Motor neuron (in vitro differentiated cells): Measurements from ENCODE around the gene BORCS8. TPM values are rescaled to one million over a fixed set of nuclear protein-coding genes. Genes with fewer than 3 reads are reported as not detected.

Experiments used
- ATAC-seq, 8 experiments: fragments of 200-7000 bp; cut with Tn5 transposase; replicated peaks in 6 of 8; 2 replicates each; pipeline ENCODE4 v1.8.0; 2021; ENCODE audit warnings: mild to moderate bottlenecking in 8 of 8, moderate library complexity in 8 of 8
- H3K27ac ChIP-seq, 2 donors: fragments of 250-450 bp; sonication (Bioruptor Pico); 2 replicates each; pipeline ENCODE4 v1.9.0; 2021; ENCODE audit warnings: antibody characterized with exemption in 2 of 2, mild to moderate bottlenecking in 2 of 2, moderate library complexity in 1 of 2
- H3K4me1 ChIP-seq, 2 donors: fragments of 250-450 bp; sonication (Bioruptor Pico); replicated peaks in 1 of 2; 2 replicates each; pipeline ENCODE4 v1.6.1; 2021; ENCODE audit warnings: antibody characterized with exemption in 2 of 2, mild to moderate bottlenecking in 2 of 2, moderate library complexity in 1 of 2
- H3K4me3 ChIP-seq, 5 donors: fragments of 250-450 bp; sonication (Bioruptor Pico); 2 replicates each; pipeline ENCODE4 v1.9.0; 2021; ENCODE audit warnings: antibody characterized with exemption in 5 of 5, mild to moderate bottlenecking in 5 of 5, moderate library complexity in 4 of 5
- WGBS, 10 experiments: fragments of 450-650 bp; shearing (Covaris generic); methylation state at CpG; one replicate each; pipeline ENCODE4 v1.0.0; 2022; 5-methylcytosine and 5-hydroxymethylcytosine counted together
- in situ Hi-C, 9 experiments: fragments of 400-800 bp; cut with MboI; loops; one replicate each; pipeline ENCODE4 v1.15.0; 2021; ENCODE audit warnings: low sequenced_read_pairs in 9 of 9, low pct_unique_long_range_greater_than_20kb in 2 of 9; ENCODE audit not compliant: unreplicated experiment in 9 of 9
- total RNA-seq, 8 experiments: library from RNA; unstranded; fragments of 300-600 nt; gene quantifications; 2 replicates each; pipeline versions ENCODE4 v1.2.3 to v1.2.4, GENCODE V29; 2022

Gene BORCS8
- total RNA-seq, 8 experiments from 2014 or later, result 15.3 to 25.8 (median 19.8) TPM

GRCh38 chr19:19211499-19212420, 19.8 kb upstream of the BORCS8 start, which contains the start of gene NCAN:
NCAN (plus strand) TSS chr19:19211958; CDS start chr19:19216954, 4,996 bp downstream.
- ATAC-seq, result peak in 6 of 8 experiments; percentile 45 to 85 (median 78)
- 0 to 83% (median 20%) methylated on average over 1 to 8 of the region's 54 CpGs; no CpG with 5 or more reads in 3 of the 10 experiments for WGBS, 10 experiments
- H3K27ac ChIP-seq, result peak within 1 kb of the TSS in 1 of 2 donors; percentile 45

GRCh38 chr19:19209372-19209771, 17.4 kb upstream of the BORCS8 start:
- 43 to 100% (median 76%) methylated on average over 1 to 4 of the region's 9 CpGs; no CpG with 5 or more reads in 4 of the 10 experiments for WGBS, 10 experiments
- in situ Hi-C loops, result no loop called here
- Histone ChIP-seq H3K4me3 (no peak overlapping the region), H3K4me1 (peaks cover 24 to 28% of the 10 kb centered on the region in 2 donors), H3K27ac (no peak overlapping the region)
- ATAC-seq, result no peak

More at GRCh38 chr19:19211499-19212420, 19.8 kb upstream of the BORCS8 start, which contains the start of gene NCAN:
- Histone ChIP-seq H3K4me1 (peaks cover 26 to 28% of the 10 kb centered on the region in 2 donors), H3K4me3 (peak within 1 kb of the TSS; percentile 45 to 94 (median 75))
- in situ Hi-C loops, result no loop called here

- WGBS, 10 experiments, result 0 to 100% (median 74%) methylated on average over 1 to 2 of the region's 8 CpGs; no CpG with 5 or more reads in 5 of the 10 experiments
- in situ Hi-C loops, result no loop called here
- peak in 4 of 8 experiments; percentile 11 to 52 (median 41) for ATAC-seq
- peaks cover 11 to 16% of the 10 kb centered on the region in 2 donors for H3K4me1 ChIP-seq
- H3K27ac ChIP-seq, result no peak overlapping the region
- no peak overlapping the region for H3K4me3 ChIP-seq
Measured at GRCh38 chr19:19207637-19208572, 16.0 kb upstream of the BORCS8 start.

GRCh38 chr19:19206938-19207337, 15.0 kb upstream of the BORCS8 start:
- WGBS, 10 experiments, result 20 to 66% (median 43%) methylated on average over 1 to 4 of the region's 5 CpGs; no CpG with 5 or more reads in 5 of the 10 experiments
- in situ Hi-C loops, result no loop called here
- ATAC-seq, result no peak
- peaks cover 14 to 18% of the 10 kb centered on the region in 2 donors for H3K4me1 ChIP-seq
- H3K4me3 ChIP-seq, result no peak overlapping the region
- no peak overlapping the region for H3K27ac ChIP-seq

- H3K4me1 ChIP-seq, result peaks cover 14 to 16% of the 10 kb centered on the region in 2 donors
- no peak overlapping the region for H3K4me3 ChIP-seq
- H3K27ac ChIP-seq, result no peak overlapping the region
- in situ Hi-C loops, result no loop called here
- ATAC-seq, result no peak
- WGBS, 10 experiments, result 26 to 79% (median 48%) methylated on average over 2 to 10 of the region's 14 CpGs; no CpG with 5 or more reads in 4 of the 10 experiments
Measured at GRCh38 chr19:19205416-19206410, 13.8 kb upstream of the BORCS8 start.

- in situ Hi-C loops, result no loop called here
- no peak for ATAC-seq
- 30 to 97% (median 68%) methylated on average over 1 to 10 of the region's 13 CpGs; no CpG with 5 or more reads in 3 of the 10 experiments for WGBS, 10 experiments
- Histone ChIP-seq H3K4me1 (peaks cover 14 to 16% of the 10 kb centered on the region in 2 donors), H3K27ac (no peak overlapping the region), H3K4me3 (no peak overlapping the region)
Measured at GRCh38 chr19:19204181-19204580, 12.2 kb upstream of the BORCS8 start.

GRCh38 chr19:19203012-19203856, 11.3 kb upstream of the BORCS8 start, which contains the start of gene NR2C2AP:
NR2C2AP (minus strand) TSS chr19:19203414; CDS start chr19:19203060, 354 bp downstream.
- ATAC-seq, result peak; percentile 83 to 93 (median 91)
- in situ Hi-C loops, result no loop called here
- Histone ChIP-seq H3K4me3 (peak within 1 kb of the TSS; percentile 51 to 77 (median 61)), H3K4me1 (peaks cover 9 to 11% of the 10 kb centered on the region in 2 donors), H3K27ac (no peak within 1 kb of the TSS)
- 0 to 40% (median 13%) methylated on average over 2 to 32 of the region's 60 CpGs; no CpG with 5 or more reads in 1 of the 10 experiments for WGBS, 10 experiments

- in situ Hi-C loops, result no loop called here
- Histone ChIP-seq H3K4me1 (peaks cover 6 to 8% of the 10 kb centered on the region in 2 donors), H3K27ac (no peak overlapping the region), H3K4me3 (peak overlapping the region; percentile 51 to 77 (median 61))
- WGBS, 10 experiments, result 0 to 21% (median 7%) methylated on average over 1 to 5 of the region's 11 CpGs; no CpG with 5 or more reads in 4 of the 10 experiments
- ATAC-seq, result no peak
Measured at GRCh38 chr19:19202707-19203011, 10.7 kb upstream of the BORCS8 start.

- peaks cover 6 to 8% of the 10 kb centered on the region in 2 donors for H3K4me1 ChIP-seq
- ATAC-seq, result no peak
- in situ Hi-C loops, result no loop called here
- peak overlapping the region in 1 of 5 donors; percentile 61 for H3K4me3 ChIP-seq
- no peak overlapping the region for H3K27ac ChIP-seq
- WGBS, 10 experiments, result 0 to 80% (median 65%) methylated on average over 1 to 10 of the region's 19 CpGs; no CpG with 5 or more reads in 3 of the 10 experiments
Measured at GRCh38 chr19:19201697-19202630, 10.0 kb upstream of the BORCS8 start.

GRCh38 chr19:19193926-19194325, 2.0 kb upstream of the BORCS8 start:
- no peak for ATAC-seq
- H3K4me3 ChIP-seq, result no peak overlapping the region
- WGBS, 10 experiments, result 21 to 100% (median 93%) methylated on average over 1 to 2 of the region's 5 CpGs; no CpG with 5 or more reads in 2 of the 10 experiments
- H3K27ac ChIP-seq, result no peak overlapping the region
- H3K4me1 ChIP-seq, result peaks cover 5 to 7% of the 10 kb centered on the region in 2 donors
- in situ Hi-C loops, result no loop called here
